Testis (tissue), 3 donors: ENCODE results near the gene CSRNP3. TPM values are rescaled to one million over a fixed set of nuclear protein-coding genes. Genes with fewer than 3 reads are reported as not detected.

Experiments
- DNase-seq: peaks from one replicate; pipeline ENCODE4 v3.0.0-alpha.2; 2019
- H3K27ac ChIP-seq, 2 donors: fragments of 200-600 bp; sonication (generic); one replicate each; pipeline ENCODE4 v1.5.1; 2019
- H3K27me3 ChIP-seq: fragments of 200-600 bp; sonication (generic); one replicate; pipeline ENCODE4 v1.5.1; 2019
- H3K36me3 ChIP-seq: fragments of 200-600 bp; sonication (generic); one replicate; pipeline ENCODE4 v1.5.1; 2017; ENCODE audit warnings: low read depth; ENCODE audit errors: missing control alignments
- H3K4me1 ChIP-seq: fragments of 200-600 bp; sonication (generic); one replicate; pipeline ENCODE4 v1.5.1; 2019
- H3K4me3 ChIP-seq, 2 donors: fragments of 200-600 bp; sonication (generic); one replicate each; pipeline ENCODE4 v1.5.1; 2017 to 2019
- H3K9me3 ChIP-seq: fragments of 200-600 bp; sonication (generic); one replicate; pipeline ENCODE4 v1.5.1; 2017
- POLR2A ChIP-seq: fragments of 450-650 bp; IDR thresholded peaks from one replicate; pipeline ENCODE4 v1.6.1; 2017; ENCODE audit warnings: antibody characterized with exemption, mild to moderate bottlenecking, moderate library complexity
- WGBS, 2 donors: methylation state at CpG; one replicate each; pipeline ENCODE4 v1.1.5; 2018; 5-methylcytosine and 5-hydroxymethylcytosine counted together
- intact Hi-C: fragments of 100-400 bp; cut with DNase I; formaldehyde crosslinking; loops from one replicate; pipeline ENCODE4 v1.15.1; 2023; ENCODE audit warnings: low total_unique reads
- polyA plus RNA-seq: library from polyadenylated mRNA; stranded (reverse); fragments of 350-450 nt; fragmentation: Illumina TruSeq; extraction: RNeasy Lipid Tissue Mini Kit (QIAGEN cat#74804); gene quantifications from one replicate; pipeline ENCODE4 v1.2.3, GENCODE V29; 2014; ENCODE audit warnings: low read depth, low replicate concordance; ENCODE audit not compliant: insufficient read depth
- total RNA-seq, 2 donors: library from RNA; depleted of rRNA; stranded (reverse); fragments of >200 nt; gene quantifications; one replicate each; pipeline ENCODE4 v1.2.3, GENCODE V29; 2016
- TF ChIP-seq, protein P1 (sequence below), 3 experiments: fragments of 450-650 bp in 2 of 3; fragments of 200-600 bp in 1 of 3; sonication (generic) in 1 of 3; IDR thresholded peaks; one replicate each; pipeline ENCODE4 v1.5.1; 2016 to 2019; ENCODE audit warnings: antibody characterized with exemption in 3 of 3, mild to moderate bottlenecking in 2 of 3, moderate library complexity in 1 of 3

CSRNP3 gene
- total and polyA plus RNA-seq, 3 donors from 2014 or later, result 3.0 to 6.1 (median 5.3) TPM

DNA sequence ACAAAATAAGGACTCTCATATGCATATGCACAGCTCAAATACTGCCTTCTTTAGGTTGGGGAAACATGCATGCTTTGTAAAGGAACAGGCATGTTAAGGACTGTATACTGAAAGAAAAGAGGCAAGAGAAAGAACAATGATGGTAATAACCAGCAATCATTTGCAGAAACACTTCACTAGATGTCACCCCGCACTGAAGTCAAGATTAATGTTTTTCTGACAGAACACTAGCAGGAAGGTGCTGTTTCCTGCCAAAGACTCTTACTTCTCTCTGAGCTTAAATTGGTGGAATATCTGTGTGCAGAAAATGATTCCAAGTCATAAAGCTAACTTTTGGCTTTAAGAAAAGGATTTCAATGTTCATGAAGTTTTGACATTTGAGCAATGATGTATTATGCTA, 19.3 kb upstream of the CSRNP3 start:
- Histone ChIP-seq H3K4me3 (no peak overlapping the region), H3K27ac (no peak overlapping the region), H3K4me1 (no peaks in the 10 kb centered on the region), H3K36me3 (no peaks in the 10 kb centered on the region), H3K9me3 (no peaks in the 10 kb centered on the region), H3K27me3 (no peaks in the 10 kb centered on the region)
- no peak for DNase-seq
- 72 to 79% methylated on average over 1 of the region's 1 CpG for WGBS, 2 donors
- intact Hi-C loops, result no loop called here
- TF ChIP-seq, protein P1, sequence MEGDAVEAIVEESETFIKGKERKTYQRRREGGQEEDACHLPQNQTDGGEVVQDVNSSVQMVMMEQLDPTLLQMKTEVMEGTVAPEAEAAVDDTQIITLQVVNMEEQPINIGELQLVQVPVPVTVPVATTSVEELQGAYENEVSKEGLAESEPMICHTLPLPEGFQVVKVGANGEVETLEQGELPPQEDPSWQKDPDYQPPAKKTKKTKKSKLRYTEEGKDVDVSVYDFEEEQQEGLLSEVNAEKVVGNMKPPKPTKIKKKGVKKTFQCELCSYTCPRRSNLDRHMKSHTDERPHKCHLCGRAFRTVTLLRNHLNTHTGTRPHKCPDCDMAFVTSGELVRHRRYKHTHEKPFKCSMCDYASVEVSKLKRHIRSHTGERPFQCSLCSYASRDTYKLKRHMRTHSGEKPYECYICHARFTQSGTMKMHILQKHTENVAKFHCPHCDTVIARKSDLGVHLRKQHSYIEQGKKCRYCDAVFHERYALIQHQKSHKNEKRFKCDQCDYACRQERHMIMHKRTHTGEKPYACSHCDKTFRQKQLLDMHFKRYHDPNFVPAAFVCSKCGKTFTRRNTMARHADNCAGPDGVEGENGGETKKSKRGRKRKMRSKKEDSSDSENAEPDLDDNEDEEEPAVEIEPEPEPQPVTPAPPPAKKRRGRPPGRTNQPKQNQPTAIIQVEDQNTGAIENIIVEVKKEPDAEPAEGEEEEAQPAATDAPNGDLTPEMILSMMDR (IDR thresholded peaks at IDR 0.05), result no peak
- no peak for TF ChIP-seq POLR2A

DNA sequence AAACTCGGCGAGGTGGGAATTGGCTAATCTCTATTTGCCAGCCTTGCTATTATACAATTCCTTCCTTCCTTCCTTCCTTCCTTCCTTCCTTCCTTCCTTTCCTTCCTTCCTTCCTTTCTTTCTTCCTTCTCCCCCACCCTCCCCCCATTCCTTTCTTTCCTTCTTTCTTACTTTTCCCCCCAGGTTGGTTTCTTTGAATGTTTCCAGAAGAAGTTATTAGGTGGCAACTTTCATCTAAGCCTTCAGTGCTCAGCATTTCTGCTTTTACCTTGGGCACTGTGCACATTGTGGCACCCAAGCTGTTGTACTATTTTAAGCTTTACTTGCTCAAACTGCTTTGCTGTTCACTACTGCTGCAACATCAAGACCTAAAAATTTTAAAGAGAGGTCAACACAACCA, 17.2 kb upstream of the CSRNP3 start:
- Histone ChIP-seq H3K27me3 (no peaks in the 10 kb centered on the region), H3K9me3 (no peaks in the 10 kb centered on the region), H3K4me1 (no peaks in the 10 kb centered on the region), H3K36me3 (no peaks in the 10 kb centered on the region), H3K4me3 (no peak overlapping the region), H3K27ac (no peak overlapping the region)
- intact Hi-C loops, result no loop called here
- WGBS, 2 donors, result 92 to 96% methylated on average over 2 of the region's 2 CpGs
- TF ChIP-seq, protein P1 (IDR thresholded peaks at IDR 0.05), result no peak
- no peak for TF ChIP-seq POLR2A
- no peak for DNase-seq

DNA sequence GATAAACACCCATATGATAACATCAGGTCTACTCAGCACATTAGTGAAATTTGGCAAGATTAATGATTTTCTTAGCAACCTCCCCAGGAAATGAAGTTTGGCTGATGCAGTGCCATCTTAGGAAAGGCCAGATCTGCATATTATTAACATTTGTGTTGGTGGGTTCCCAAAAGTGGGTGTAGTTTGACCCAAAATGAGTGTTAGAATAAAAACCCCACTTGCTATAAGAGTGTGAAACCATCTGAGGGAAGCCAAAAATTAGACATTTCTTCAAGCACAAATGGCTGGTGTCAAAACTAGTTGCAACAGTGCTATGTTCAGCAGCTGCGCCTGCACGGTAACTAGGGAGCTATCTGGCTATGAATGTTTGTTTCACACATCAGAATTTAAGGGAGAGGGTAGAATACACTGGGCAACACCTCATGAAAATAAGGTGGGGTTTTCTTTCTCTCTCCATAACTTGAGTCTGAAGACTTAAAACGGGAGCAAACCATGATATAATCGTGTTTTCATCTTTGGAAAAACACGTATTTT, 15.9 kb upstream of the CSRNP3 start:
- H3K36me3 ChIP-seq, result no peaks in the 10 kb centered on the region
- no peaks in the 10 kb centered on the region for H3K27me3 ChIP-seq
- 88 to 95% methylated on average over 5 of the region's 5 CpGs for WGBS, 2 donors
- no peak for DNase-seq
- H3K27ac ChIP-seq, result no peak overlapping the region
- no peak overlapping the region for H3K4me3 ChIP-seq
- no peak for TF ChIP-seq POLR2A
- TF ChIP-seq, protein P1 (IDR thresholded peaks at IDR 0.05), result no peak
- no peaks in the 10 kb centered on the region for H3K4me1 ChIP-seq
- intact Hi-C loops, result no loop called here
- no peaks in the 10 kb centered on the region for H3K9me3 ChIP-seq

DNA sequence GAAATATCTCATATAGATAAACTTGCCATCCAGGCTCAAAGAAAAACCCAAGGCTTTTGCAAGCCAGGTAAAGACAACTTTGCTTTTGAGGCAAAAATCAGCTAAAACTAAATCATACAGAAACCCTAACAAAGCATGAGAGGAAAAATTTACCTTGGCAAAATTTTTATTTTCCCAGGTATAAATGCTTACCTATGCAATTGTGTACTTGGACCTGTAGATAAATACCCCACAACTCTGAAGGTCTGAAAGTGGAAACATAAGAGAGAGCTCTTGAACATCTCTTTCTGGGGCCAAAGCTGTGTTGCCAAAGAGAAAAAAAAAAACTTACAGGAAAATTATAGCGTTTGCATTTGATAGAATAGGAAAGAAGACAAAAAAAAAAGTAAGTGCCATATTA, 14.6 kb upstream of the CSRNP3 start:
- intact Hi-C loops, result no loop called here

DNA sequence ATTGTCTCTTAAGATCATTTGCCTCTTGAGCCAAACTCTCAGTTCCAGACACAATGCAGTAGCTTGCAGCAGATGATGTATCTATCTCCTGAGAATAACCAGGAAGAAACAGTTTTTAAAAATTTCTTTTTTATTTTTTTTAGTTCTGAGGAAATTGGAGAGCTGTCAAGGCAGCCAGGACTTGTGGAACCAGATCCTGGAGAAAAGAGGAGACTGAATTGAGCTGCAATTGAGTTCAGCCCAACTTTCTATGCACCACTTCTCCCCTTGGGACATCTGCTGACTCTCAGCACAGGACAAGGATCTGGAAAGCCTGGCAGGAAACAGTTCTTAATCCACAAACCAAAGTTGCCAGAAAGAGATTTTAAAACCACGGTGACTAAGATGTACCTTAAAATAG, 13.5 kb upstream of the CSRNP3 start:
- no peak overlapping the region for H3K4me3 ChIP-seq
- TF ChIP-seq POLR2A, result no peak
- TF ChIP-seq, protein P1 (IDR thresholded peaks at IDR 0.05), result no peak
- no peaks in the 10 kb centered on the region for H3K4me1 ChIP-seq
- DNase-seq, result no peak
- H3K9me3 ChIP-seq, result no peaks in the 10 kb centered on the region
- no peak overlapping the region for H3K27ac ChIP-seq
- 21 to 45% methylated on average over 1 of the region's 1 CpG for WGBS, 2 donors
- intact Hi-C loops, result no loop called here
- H3K36me3 ChIP-seq, result no peaks in the 10 kb centered on the region
- H3K27me3 ChIP-seq, result no peaks in the 10 kb centered on the region

More for the DNA sequence above, 14.6 kb upstream of the CSRNP3 start:
- no peaks in the 10 kb centered on the region for H3K27me3 ChIP-seq
- TF ChIP-seq, protein P1 (IDR thresholded peaks at IDR 0.05), result no peak
- TF ChIP-seq POLR2A, result no peak
- 62 to 91% methylated on average over 1 of the region's 1 CpG for WGBS, 2 donors
- H3K4me1 ChIP-seq, result no peaks in the 10 kb centered on the region
- no peaks in the 10 kb centered on the region for H3K36me3 ChIP-seq
- no peak overlapping the region for H3K4me3 ChIP-seq
- no peak for DNase-seq
- no peaks in the 10 kb centered on the region for H3K9me3 ChIP-seq
- no peak overlapping the region for H3K27ac ChIP-seq
